GM18861 (cell line): Measurements from ENCODE around the gene DENND1A.

ENCODE experiments used
- ATAC-seq: cut with Tn5 transposase; IDR thresholded peaks from one replicate; pipeline ENCODE4 v1.9.1; 2021; ENCODE audit not compliant: unreplicated experiment

DENND1A gene

DNA sequence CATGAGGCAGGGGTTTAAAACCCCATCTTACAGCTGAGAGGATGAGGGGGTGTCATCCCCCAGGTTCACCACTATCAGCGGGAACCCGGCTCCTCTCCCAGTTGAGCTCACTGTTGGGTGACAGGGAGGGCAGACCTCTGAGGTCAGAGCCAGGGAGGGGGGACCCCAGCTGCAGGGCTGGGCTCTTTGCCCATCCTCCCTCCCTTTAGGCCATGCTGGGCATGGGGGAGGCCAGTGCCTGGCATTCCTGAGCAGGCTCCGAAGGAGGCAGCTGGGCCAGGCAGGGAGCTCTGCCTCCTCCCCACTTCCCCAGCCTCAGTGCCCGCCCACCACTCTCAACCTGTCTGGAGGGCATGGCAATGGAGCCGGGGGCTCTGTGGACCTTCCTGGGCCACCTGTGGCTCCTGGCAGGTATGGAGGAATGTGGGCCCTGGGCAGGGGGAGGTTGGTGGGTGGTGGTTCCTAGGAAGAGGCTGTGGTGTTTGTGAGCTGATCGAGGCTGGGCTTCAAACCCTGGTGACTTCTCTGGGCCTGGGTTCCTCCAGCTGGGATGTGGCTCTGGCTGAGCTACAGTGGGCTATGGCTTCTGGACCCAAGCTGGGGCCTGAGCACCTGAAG, 561.3 kb downstream of the DENND1A start:
- no peak for ATAC-seq

DNA sequence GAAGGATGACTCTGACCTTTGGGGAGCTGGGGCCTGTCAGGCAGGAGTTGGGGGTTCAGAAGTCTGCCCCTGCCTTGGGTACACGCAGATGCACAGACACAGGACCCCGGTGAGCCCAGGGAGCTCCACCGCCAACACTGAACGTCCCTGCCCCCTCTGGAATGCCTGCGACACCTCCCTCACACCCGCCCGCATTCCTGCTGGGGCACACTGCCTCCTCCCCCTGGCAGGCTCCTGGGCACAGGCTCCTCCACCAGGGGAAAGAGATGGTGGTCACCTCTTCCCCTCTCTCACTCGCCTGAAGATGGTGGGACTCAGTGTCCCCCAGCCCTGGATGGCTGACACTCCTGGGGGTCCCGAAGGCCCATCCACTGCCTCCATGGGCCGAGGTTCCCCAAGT, 561.9 kb downstream of the DENND1A start:
- ATAC-seq, result no peak

- ATAC-seq, result no peak
Observed at GRCh38 chr9:123365881-123366528, 563.9 kb downstream of the DENND1A start.

- no peak for ATAC-seq
Observed at GRCh38 chr9:123365287-123365880, 564.5 kb downstream of the DENND1A start.

DNA sequence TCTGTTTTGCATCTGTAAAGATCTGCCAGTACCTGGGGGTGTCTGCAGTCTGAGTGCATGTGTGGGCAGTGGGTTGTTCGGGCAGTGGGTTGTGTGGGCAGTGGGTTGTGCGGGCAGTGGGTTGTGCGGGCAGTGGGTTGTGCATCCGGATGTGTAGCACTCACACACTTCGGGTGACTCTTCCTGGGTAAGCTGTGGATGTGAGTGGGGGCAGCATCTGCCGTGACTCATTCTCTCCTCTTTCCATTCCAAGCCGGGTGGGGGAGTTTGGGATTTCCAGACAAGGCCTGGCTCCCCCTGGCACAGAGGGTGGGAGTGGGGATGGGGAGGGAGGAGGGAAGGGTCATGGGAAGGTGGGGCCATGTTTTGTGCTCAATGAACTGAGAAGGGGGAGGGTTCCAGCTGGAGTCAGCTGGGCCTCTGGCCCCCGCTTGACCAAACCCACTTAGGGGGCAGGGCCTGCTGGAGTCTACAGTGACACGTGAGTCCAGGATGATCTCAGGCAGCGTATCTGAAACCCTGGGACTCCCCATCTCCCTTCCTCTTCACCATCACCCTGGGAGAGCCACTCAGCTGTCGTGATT, 565.6 kb downstream of the DENND1A start:
- no peak for ATAC-seq

DNA sequence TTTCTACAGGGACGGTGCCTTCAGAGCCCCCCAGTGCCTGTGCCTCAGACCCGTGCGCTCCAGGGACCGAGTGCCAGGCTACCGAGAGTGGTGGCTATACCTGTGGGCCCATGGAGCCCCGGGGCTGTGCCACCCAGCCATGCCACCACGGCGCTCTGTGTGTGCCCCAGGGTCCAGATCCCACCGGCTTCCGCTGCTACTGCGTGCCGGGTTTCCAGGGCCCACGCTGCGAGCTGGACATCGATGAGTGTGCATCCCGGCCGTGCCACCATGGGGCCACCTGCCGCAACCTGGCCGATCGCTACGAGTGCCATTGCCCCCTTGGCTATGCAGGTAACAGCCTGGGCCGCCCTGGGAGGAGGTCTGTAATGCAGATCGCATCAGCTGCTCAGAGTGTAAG, 567.1 kb downstream of the DENND1A start:
- no peak for ATAC-seq

DNA sequence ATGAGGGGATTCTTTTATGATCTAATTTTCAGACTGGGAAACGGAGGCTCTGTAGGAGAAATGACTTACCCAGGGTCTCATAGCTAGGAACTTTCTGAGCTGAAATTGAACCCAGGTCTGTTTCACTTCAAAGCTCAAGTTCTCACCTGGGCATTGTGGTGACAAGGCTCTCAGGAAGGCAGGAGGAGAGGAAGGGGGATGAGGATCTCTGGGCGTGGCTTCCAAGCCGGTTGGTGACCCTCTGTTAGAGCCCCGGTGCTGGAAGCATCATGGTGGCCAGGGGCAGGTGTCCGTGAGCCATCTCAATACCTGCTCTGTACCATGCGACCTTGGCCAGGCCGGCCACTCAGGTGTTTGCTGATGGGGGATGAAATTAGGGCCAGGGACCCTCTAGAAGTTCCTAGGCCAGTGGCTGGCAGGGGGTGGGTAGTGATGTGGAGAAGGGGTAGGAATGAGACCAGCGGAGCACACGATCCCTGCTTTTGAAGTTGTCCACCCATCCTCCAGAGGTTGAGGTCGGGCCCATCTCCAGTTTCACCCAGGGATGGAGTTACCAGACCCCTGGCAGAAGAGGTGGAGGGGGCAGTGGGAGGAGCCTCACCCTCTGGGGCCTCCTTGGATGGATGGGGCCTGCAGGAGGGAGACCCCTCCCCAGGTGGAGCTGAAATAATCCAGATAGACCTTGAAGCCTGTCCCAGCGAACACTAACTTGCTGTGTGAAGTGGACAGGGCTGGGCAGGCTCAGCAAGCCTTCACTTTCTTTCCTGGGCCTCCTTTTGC, 568.0 kb downstream of the DENND1A start:
- no peak for ATAC-seq

DNA sequence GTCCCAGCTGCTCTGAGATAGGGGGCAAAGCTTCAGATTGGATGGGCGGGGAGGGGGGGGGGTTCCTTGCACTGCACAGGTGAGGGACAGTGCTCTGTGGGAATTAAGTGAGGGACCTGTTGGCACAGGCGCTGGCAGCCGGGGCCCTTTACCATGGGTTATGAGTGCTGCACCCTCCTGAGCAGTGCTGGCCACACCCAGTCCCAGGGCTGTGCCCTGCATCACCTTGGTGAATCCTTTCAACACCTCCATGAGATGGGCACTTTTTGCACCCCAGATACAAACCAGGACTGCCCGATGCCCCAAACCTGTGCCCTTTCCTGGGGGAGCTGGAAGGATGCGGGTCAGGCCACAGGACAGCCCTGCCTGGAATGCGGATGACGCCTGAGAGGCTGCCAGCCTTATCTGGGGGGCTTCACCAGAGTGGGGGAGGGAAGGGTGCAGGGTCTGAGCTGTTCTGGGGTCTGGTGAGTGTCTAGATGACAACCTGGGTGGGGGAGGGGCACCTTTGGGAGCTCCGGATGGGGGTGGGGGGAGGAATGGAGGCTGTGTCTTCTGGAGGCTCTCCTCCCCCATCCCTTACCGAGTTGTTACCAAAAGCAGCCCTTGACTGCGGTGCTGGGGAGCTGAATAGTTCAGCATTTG, 568.7 kb downstream of the DENND1A start:
- no peak for ATAC-seq

GRCh38 chr9:123360161-123361085, 569.5 kb downstream of the DENND1A start:
- ATAC-seq, result no peak

DNA sequence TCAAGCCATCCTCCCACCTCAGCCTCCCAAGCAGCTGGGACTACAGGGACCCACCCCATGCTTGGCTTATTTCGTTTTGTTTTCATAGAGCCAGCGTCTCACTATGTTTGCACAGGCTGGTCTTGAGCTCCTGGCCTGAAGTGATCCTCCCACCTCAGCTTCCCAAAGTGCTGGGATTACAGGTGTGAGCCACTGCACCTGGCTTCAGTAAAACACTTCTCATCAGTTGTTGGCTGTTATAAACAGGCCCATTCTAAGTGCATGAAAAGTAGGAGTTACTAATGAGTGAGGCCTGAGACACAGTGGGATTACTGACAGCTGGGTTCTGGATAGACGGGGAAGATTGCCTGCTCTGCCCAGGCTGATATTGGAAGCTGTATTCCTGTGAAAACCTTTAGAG, 570.4 kb downstream of the DENND1A start:
- ATAC-seq, result no peak

DNA sequence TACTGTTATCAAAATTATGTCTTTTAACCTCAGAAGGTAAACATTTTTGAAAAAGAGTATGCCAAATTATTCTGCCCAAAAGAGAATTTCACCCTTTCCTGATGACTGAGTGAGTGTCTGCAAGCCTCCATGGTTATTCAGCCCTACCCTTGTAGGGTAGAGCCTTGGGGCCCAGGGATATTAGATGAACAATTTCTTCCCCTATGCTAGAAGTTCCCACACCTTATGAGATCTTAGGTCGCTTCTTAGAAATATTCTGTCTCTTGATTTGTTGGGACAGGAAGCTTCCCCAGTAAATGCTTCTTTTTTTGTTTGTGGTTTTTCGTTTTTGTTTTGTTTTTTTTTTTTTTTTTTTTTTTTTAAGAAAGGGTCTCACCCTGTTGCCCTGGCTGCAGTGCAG, 570.8 kb downstream of the DENND1A start:
- peak; percentile 40 for ATAC-seq

DNA sequence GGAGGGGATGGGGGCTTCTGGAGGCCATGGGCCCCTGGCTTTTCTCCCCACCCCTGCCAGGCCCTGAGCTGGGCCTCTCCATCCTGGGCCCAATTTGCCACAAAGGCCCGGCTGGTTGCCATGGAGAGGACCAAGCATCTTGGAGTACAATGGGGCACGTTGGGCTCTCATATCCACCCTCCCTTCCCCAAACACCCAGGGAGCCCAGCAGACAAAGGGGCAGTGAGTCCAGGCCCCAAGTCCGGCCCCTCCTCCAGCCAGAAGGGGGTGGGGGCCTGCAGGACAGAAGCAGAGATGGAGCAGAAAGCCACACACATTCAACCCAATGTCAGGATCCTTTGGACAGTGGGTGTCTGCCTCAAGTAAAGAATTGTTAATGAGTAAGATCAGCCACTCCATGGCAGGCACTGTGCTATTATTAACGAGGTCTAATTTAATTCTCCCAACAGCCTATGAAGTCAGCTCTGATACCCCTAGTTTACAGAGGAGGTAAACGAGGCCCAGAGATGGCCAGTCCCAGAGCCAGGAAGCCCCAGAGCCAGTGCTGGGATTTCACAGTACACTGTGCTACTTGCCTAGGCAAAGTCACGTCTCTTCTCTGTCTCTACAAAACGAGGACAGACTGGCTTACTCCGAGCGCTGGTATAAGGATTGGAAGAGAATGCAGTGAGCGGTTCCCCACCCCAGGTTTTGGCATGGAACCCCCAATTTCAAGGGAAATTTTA, 571.6 kb downstream of the DENND1A start:
- ATAC-seq, result no peak

DNA sequence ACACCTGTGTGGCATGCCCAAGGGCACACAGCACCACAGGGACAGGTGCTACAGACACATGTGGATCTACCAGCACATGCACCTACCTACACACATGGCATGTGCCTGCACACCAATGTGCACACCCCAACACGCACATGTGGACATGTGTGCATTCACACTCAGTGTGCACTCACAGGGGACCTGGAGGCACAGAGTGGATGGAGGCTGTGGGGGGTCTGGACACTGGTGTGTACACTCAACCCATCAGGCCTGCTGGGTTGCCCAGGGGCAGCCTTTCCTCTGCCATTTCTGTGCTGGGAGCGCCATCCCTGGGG, 572.2 kb downstream of the DENND1A start:
- no peak for ATAC-seq

GRCh38 chr9:123356851-123357742, 572.8 kb downstream of the DENND1A start:
- ATAC-seq, result no peak

- ATAC-seq, result no peak
Observed at GRCh38 chr9:123355761-123356431, 574.0 kb downstream of the DENND1A start, which contains the start of gene CRB2. TSS of gene CRB2 (plus strand) at chr9:123356197. CDS start at chr9:123356261, 64 bp downstream.

- no peak for ATAC-seq
Observed at GRCh38 chr9:123354806-123355508, 575.0 kb downstream of the DENND1A start.

GRCh38 chr9:123353984-123354591, 575.8 kb downstream of the DENND1A start:
- peak; percentile 48 for ATAC-seq
